GM18517 (cell line): Measurements from ENCODE around the gene ANK2.
"Not testable (repeated sequence)": the region's sequence is repeated elsewhere in the genome, so short reads cannot be mapped to it uniquely, and the experiment has no call there.

Source experiments
- ATAC-seq: cut with Tn5 transposase; IDR thresholded peaks from one replicate; pipeline ENCODE4 v1.9.1; 2021; ENCODE audit warnings: mild to moderate bottlenecking, moderate library complexity; ENCODE audit not compliant: unreplicated experiment

The ANK2 gene

DNA sequence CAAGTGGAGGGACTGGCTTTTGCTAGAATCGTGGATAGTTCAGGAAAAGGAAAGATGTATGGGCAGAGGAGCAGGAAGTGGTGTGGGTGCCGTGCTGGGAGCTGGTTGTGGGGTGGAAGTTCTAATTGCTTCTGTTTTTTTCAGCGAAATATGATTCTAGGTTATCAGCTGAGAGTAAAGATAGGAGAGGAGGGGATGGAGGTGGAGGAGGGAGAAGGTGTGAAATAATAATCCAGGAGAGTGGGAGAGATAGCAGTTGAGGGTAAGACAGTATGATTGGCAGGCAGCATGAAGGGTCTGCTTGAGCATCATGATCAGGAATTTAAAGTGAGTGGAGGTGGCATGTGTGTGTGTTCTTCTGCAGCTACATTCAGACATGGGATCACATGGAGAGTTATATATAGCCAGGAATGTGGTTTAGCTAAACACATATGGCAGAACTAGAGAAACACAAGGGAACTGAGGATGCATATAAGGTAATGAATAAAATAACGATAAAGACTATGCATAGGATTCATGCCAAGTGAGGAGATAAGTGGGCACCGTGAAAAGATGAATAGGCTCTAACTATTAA is 133.7 kb downstream of the ANK2 start:
- ATAC-seq, result no peak

- not testable (repeated sequence) for ATAC-seq
These were observed 136.8 kb downstream of the ANK2 start for GRCh38 chr4:113186220-113186619.

- ATAC-seq, result no peak
These were observed 137.5 kb downstream of the ANK2 start for GRCh38 chr4:113186913-113187312.

GRCh38 chr4:113187358-113187757 is 137.9 kb downstream of the ANK2 start:
- no peak for ATAC-seq

- ATAC-seq, result no peak
These were observed 140.1 kb downstream of the ANK2 start for GRCh38 chr4:113189546-113189945.

GRCh38 chr4:113209153-113209552 is 159.7 kb downstream of the ANK2 start:
- ATAC-seq, result no peak

GRCh38 chr4:113209652-113210320 is 160.3 kb downstream of the ANK2 start:
- no peak for ATAC-seq

GRCh38 chr4:113212613-113213012 is 163.2 kb downstream of the ANK2 start:
- no peak for ATAC-seq

DNA sequence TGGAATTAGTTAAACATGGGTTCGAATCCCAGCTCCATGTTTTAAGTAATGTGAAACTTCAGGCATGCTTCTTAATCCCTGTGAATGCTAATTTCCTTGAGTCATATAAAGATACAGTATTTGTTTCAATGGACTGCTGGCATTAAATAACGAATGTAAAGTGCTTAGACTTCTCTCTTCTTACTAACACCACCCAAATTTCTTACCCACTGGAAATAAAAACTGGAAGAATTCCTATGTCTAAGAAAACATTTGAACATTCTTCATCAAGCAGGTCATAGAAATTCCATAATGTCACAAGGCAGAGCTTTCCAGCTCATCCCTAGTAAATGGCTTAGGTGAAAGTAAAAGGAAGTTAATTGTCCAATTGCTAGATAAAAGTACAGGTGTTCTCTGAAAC is 172.5 kb downstream of the ANK2 start:
- ATAC-seq, result no peak

DNA sequence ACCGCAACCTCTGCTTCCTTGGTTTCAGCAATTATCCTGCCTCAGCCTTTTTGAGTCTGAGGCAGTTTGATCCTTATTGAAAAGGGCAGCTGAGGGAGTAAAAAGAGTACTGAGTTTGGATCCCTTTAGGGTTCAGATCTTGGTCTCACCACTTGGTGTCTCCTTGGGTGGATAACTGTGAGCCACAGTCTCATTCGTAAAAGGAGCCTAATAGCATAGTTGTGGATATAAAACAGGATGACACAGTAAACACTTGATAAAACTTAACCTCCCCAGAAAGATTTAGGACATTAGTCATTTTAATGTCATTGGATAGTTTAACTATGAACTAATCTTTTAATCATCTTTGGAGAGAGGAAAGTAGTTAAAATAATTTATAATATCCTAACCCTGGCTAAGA is 173.0 kb downstream of the ANK2 start:
- ATAC-seq, result no peak

DNA sequence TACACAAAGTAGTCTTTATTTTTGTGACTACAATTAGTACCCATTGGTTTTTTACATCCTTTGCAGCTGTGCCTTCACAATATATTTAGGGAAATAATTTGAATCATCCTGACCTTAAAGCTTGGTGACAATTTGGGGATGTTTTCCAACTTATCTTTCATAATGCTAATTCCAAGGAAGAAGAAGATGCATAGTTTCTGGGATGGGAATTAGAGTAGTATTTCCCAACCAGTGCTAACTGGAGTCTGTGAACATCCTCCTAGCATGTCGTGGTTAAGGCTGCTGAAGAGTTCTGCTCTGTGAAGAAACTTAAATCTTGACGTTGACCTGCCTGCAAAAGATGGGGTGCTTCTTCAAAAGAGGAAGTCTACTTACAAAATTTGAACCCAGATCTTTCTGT is 173.5 kb downstream of the ANK2 start:
- no peak for ATAC-seq

DNA sequence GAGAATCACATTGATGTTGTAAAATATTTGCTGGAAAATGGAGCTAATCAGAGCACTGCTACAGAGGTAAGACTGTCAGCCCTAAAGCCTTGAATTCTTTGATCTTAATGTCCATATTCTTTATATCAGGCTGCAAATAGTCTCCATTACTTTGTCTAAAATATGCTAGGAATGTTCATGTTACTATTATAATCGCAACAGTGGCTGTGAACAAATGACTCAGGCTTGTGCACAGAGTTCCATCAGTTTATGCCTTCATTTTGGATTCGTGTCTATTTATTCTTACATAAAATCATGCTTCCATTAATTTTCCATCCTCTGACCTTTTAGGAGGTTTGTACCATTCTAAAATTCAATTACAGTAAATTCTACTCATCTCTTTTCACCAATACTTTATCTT is 182.7 kb downstream of the ANK2 start:
- no peak for ATAC-seq

DNA sequence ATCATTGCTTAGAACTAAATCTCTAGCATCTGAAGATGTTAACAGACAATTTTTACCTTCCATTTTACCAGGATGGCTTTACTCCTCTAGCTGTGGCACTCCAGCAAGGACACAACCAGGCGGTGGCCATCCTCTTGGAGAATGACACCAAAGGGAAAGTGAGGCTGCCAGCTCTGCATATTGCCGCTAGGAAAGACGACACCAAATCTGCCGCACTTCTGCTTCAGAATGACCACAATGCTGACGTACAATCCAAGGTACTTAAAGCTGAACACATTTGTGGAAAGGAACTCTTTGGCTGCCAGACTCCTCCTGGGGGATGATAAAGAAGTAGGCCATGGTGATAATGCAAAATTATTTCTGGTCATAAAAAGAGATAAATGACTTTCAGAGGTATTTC is 187.5 kb downstream of the ANK2 start:
- no peak for ATAC-seq

GRCh38 chr4:113243312-113243711 is 193.9 kb downstream of the ANK2 start:
- no peak for ATAC-seq

- ATAC-seq, result not testable (repeated sequence)
These were observed 195.3 kb downstream of the ANK2 start for GRCh38 chr4:113244747-113245146.

- no peak for ATAC-seq
These were observed 198.9 kb downstream of the ANK2 start for GRCh38 chr4:113248320-113248719.

- ATAC-seq, result no peak
These were observed 206.2 kb downstream of the ANK2 start for GRCh38 chr4:113255628-113256027.

- no peak for ATAC-seq
These were observed 207.5 kb downstream of the ANK2 start for GRCh38 chr4:113256946-113257345.

GRCh38 chr4:113260688-113261087 is 211.2 kb downstream of the ANK2 start:
- no peak for ATAC-seq

DNA sequence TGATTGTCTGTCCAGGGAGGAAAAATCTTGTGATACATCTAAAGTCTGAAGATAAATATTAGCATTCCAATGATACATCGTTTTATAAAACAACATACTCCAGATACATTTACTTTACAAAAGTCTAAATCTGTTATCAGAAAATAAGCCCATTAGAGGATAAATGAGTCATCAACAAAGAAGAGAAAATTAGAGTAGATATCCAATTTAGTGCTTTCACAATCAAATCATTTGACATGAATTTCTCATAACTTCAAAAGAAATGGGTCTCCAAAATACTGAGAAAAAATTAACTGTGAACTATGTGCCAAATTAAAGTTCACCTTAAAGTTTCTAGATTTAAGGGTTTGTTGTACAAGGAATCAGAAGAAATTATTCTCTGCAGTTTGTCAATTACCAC is 213.8 kb downstream of the ANK2 start:
- no peak for ATAC-seq

DNA sequence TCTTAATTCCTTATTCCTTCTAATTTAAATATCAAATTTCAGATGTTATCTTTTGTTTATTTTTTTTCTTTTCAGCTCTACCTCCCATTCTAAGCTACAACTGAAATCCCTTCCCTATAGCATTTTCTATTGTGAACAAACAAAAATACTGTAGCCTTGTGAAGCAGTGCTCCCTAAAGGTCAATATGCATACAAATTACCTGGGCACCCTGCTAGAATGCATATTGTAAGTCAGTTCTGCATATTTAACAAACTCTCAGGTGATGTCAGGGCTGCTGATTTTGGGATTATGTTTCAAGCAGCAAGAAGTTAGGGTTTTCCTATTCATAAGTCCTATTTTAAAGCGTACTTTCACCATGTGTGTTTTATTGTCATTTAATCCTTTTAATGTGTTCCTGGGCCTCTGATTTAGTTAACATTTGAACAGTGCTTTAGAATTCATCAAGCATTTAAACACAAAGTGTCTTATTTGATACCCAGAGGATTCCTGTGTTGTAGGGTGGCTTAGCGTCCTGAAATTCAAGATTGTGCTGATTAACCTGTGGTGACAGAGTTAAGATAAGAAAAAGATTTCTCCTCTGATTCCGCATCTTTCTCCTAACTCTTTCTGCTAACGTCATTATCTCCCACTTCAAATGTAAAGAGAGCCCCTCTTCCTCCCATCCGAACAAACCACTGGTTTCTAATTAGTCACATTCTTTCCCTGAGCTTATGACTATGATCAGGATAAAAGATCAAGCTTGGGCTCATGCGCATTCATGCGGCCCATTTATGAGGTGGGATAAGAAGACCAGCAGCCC is 221.3 kb downstream of the ANK2 start:
- ATAC-seq, result no peak

GRCh38 chr4:113272523-113272922 is 223.1 kb downstream of the ANK2 start:
- ATAC-seq, result no peak
